Measurements from ENCODE around the gene DCDC2.

Gene DCDC2

GRCh38 chr6:24352434-24352833, 5.4 kb downstream of the DCDC2 start:
- no peak for DNase-seq (ENCODE audit: low read depth in 1 of 2, low spot score in 1 of 2)
- no peak overlapping the region for H3K4me3 ChIP-seq (replicated peaks; ENCODE audit: insufficient read depth, low read length)
- no peak for TF ChIP-seq CTCF (IDR thresholded peaks at IDR 0.05; ENCODE audit: insufficient read depth, low read length)
- no peak for TF ChIP-seq GABPA (IDR thresholded peaks at IDR 0.05; ENCODE audit: low read depth)
- no peak for TF ChIP-seq REST (IDR thresholded peaks at IDR 0.05; ENCODE audit: insufficient replicate concordance, low read depth)
- TF ChIP-seq SPI1 (IDR thresholded peaks at IDR 0.05; ENCODE audit: borderline replicate concordance, low read depth), result no peak
- TF ChIP-seq POLR2AphosphoS5 (IDR thresholded peaks at IDR 0.05; ENCODE audit: low read depth), result no peak
- H3K27ac ChIP-seq (replicated peaks), result no peak overlapping the region
- peaks cover 5% of the 10 kb centered on the region for H3K27me3 ChIP-seq (ENCODE audit: insufficient read depth, poor library complexity, severe bottlenecking)

GRCh38 chr6:24344976-24345375, 12.9 kb downstream of the DCDC2 start:
- DNase-seq (ENCODE audit: low read depth in 1 of 2, low spot score in 1 of 2), result no peak
- H3K27ac ChIP-seq (replicated peaks), result no peak overlapping the region
- no peak for TF ChIP-seq POLR2AphosphoS5 (IDR thresholded peaks at IDR 0.05; ENCODE audit: low read depth)
- no peak for TF ChIP-seq SPI1 (IDR thresholded peaks at IDR 0.05; ENCODE audit: borderline replicate concordance, low read depth)
- no peak for TF ChIP-seq CTCF (IDR thresholded peaks at IDR 0.05; ENCODE audit: insufficient read depth, low read length)
- no peak for TF ChIP-seq GABPA (IDR thresholded peaks at IDR 0.05; ENCODE audit: low read depth)
- TF ChIP-seq REST (IDR thresholded peaks at IDR 0.05; ENCODE audit: insufficient replicate concordance, low read depth), result no peak

GRCh38 chr6:24340998-24341938, 16.6 kb downstream of the DCDC2 start:
- no peak for DNase-seq (ENCODE audit: low read depth in 1 of 2, low spot score in 1 of 2)
- no peak overlapping the region for H3K27ac ChIP-seq (replicated peaks)
- peaks cover 5% of the 10 kb centered on the region for H3K27me3 ChIP-seq (ENCODE audit: insufficient read depth, poor library complexity, severe bottlenecking)
- TF ChIP-seq REST (IDR thresholded peaks at IDR 0.05; ENCODE audit: insufficient replicate concordance, low read depth), result no peak
- H3K4me3 ChIP-seq (replicated peaks; ENCODE audit: insufficient read depth, low read length), result no peak overlapping the region

More at GRCh38 chr6:24344976-24345375, 12.9 kb downstream of the DCDC2 start:
- Histone ChIP-seq H3K4me3 (replicated peaks; ENCODE audit: insufficient read depth, low read length) (no peak overlapping the region), H3K27me3 (ENCODE audit: insufficient read depth, poor library complexity, severe bottlenecking) (peaks cover 5% of the 10 kb centered on the region)

Data from HL-60 (cell line).